ENCODE results near the gene RSL24D1. TPM values are rescaled to one million over a fixed set of nuclear protein-coding genes. Genes with fewer than 3 reads are reported as not detected.

RSL24D1 gene
- total RNA-seq (2014; rRNA removed; shearing (Covaris generic)) = 100.0 and 130 TPM in 2 replicates

- peak; percentile 96 for DNase-seq (ENCODE audit: low spot score)
These were observed at the start of gene RSL24D1 for GRCh38 chr15:55196458-55197361. Gene RSL24D1 (minus strand): TSS chr15:55196941. CDS start chr15:55196890, 51 bp downstream.

- DNase-seq (ENCODE audit: low spot score) = no peak
These were observed 48.3 kb upstream of the RSL24D1 start for GRCh38 chr15:55245059-55245458.

GRCh38 chr15:55241891-55242290 lies 45.1 kb upstream of the RSL24D1 start:
- DNase-seq (ENCODE audit: low spot score) = no peak

- DNase-seq (ENCODE audit: low spot score) = no peak
These were observed 44.4 kb upstream of the RSL24D1 start for GRCh38 chr15:55241186-55241585.

GRCh38 chr15:55240125-55240760 lies 43.5 kb upstream of the RSL24D1 start:
- DNase-seq (ENCODE audit: low spot score) = no peak

- DNase-seq (ENCODE audit: low spot score) = no peak
These were observed 42.8 kb upstream of the RSL24D1 start for GRCh38 chr15:55239440-55240124.

- no peak for DNase-seq (ENCODE audit: low spot score)
These were observed 42.1 kb upstream of the RSL24D1 start for GRCh38 chr15:55238877-55239276.

- DNase-seq (ENCODE audit: low spot score) = no peak
These were observed 40.7 kb upstream of the RSL24D1 start for GRCh38 chr15:55237219-55238130.

GRCh38 chr15:55235546-55236036 lies 38.9 kb upstream of the RSL24D1 start:
- DNase-seq (ENCODE audit: low spot score) = no peak

- DNase-seq (ENCODE audit: low spot score) = no peak
These were observed 38.0 kb upstream of the RSL24D1 start for GRCh38 chr15:55234800-55235104.

- no peak for DNase-seq (ENCODE audit: low spot score)
These were observed 37.5 kb upstream of the RSL24D1 start for GRCh38 chr15:55234104-55234799.

- no peak for DNase-seq (ENCODE audit: low spot score)
These were observed 34.7 kb upstream of the RSL24D1 start for GRCh38 chr15:55231455-55231854.

- DNase-seq (ENCODE audit: low spot score) = no peak
These were observed 34.2 kb upstream of the RSL24D1 start for GRCh38 chr15:55230953-55231352.

GRCh38 chr15:55230051-55230670 lies 33.4 kb upstream of the RSL24D1 start:
- DNase-seq (ENCODE audit: low spot score) = peak; percentile 13

GRCh38 chr15:55226127-55226526 lies 29.4 kb upstream of the RSL24D1 start:
- DNase-seq (ENCODE audit: low spot score) = no peak

GRCh38 chr15:55224892-55225291 lies 28.2 kb upstream of the RSL24D1 start:
- DNase-seq (ENCODE audit: low spot score) = no peak

GRCh38 chr15:55222588-55222987 lies 25.8 kb upstream of the RSL24D1 start:
- no peak for DNase-seq (ENCODE audit: low spot score)

GRCh38 chr15:55221090-55222011 lies 24.6 kb upstream of the RSL24D1 start:
- peak; percentile 47 for DNase-seq (ENCODE audit: low spot score)

GRCh38 chr15:55220606-55221005 lies 23.9 kb upstream of the RSL24D1 start:
- DNase-seq (ENCODE audit: low spot score) = no peak

Data from A172 (cell line).